B cell (primary cell): ENCODE results near the gene TRPC4AP.

ENCODE experiments used
- CTCF ChIP-seq: fragments of 200-600 bp; IDR thresholded peaks from one replicate; pipeline ENCODE4 v1.8.0; 2022; ENCODE audit warnings: antibody characterized with exemption, mild to moderate bottlenecking
- EZH2 ChIP-seq: IDR thresholded peaks from 2 replicates; pipeline ENCODE4 v1.6.1; 2012; ENCODE audit warnings: borderline replicate concordance, low read depth, mild to moderate bottlenecking, moderate library complexity, low read length; ENCODE audit not compliant: insufficient read depth, poor library complexity, severe bottlenecking

- TF ChIP-seq CTCF (no peak), EZH2 (no peak)
These were observed 15.3 kb downstream of the TRPC4AP start for GRCh38 chr20:35077341-35077740.
